Left lung (tissue), 10 donors: ENCODE results near the gene APOL1. TPM values are rescaled to one million over a fixed set of nuclear protein-coding genes. Genes with fewer than 3 reads are reported as not detected.
"Not testable (repeated sequence)": the region's sequence is repeated elsewhere in the genome, so short reads cannot be mapped to it uniquely, and the experiment has no call there.

Experiments
- ATAC-seq: fragments of 200-7000 bp; cut with Tn5 transposase; one replicate; pipeline ENCODE4 v1.9.1; 2020; ENCODE audit warnings: moderate library complexity
- DNase-seq, 4 donors: peaks; one replicate each; pipeline ENCODE4 v3.0.0-alpha.2; 2013 to 2020
- H3K27ac ChIP-seq, 2 donors: fragments of 200-600 bp; sonication (generic) in 1 of 2; one replicate each; pipeline versions ENCODE4 v1.5.0 to v1.8.0; 2020 to 2021
- H3K27me3 ChIP-seq, 2 donors: fragments of 200-600 bp; sonication (generic) in 1 of 2; one replicate each; pipeline versions ENCODE4 v1.5.0 to v1.8.0; 2020 to 2021
- H3K36me3 ChIP-seq, 2 donors: fragments of 200-600 bp; sonication (generic) in 1 of 2; one replicate each; pipeline versions ENCODE4 v1.5.0 to v1.8.0; 2020 to 2021
- H3K4me1 ChIP-seq, 2 donors: fragments of 200-600 bp; one replicate each; pipeline ENCODE4 v1.8.0; 2021
- H3K4me3 ChIP-seq, 2 donors: fragments of 200-600 bp; sonication (generic) in 1 of 2; one replicate each; pipeline versions ENCODE4 v1.5.0 to v1.8.0; 2020 to 2021; ENCODE audit warnings: mild to moderate bottlenecking in 1 of 2
- H3K9me3 ChIP-seq, 2 donors: fragments of 200-600 bp; sonication (generic) in 1 of 2; one replicate each; pipeline versions ENCODE4 v1.5.0 to v1.8.0; 2020 to 2021
- CTCF ChIP-seq, 2 donors: fragments of 200-600 bp; sonication (generic) in 1 of 2; IDR thresholded peaks; one replicate each; pipeline versions ENCODE4 v1.5.0 to v1.8.0; 2021; ENCODE audit warnings: antibody characterized with exemption in 2 of 2
- intact Hi-C, 2 donors: fragments of 100-400 bp; cut with DNase I; formaldehyde crosslinking; loops; one replicate each; pipeline versions ENCODE4 v1.11.2 to v1.14.2; 2022
- polyA plus RNA-seq, 6 donors: library from polyadenylated mRNA; unstranded; fragments of 120-200 nt; gene quantifications; one replicate each; pipeline ENCODE4 v1.2.1, GENCODE V29; 2013; ENCODE audit not compliant: insufficient read length in 6 of 6
- total RNA-seq, 2 donors: library from RNA; stranded (reverse); fragmentation: NEBNext Ultra II Directional; extraction: Animal tissue kit (Norgen Biotek cat#: 25700); gene quantifications; one replicate each; pipeline ENCODE4 v1.2.1, GENCODE V29; 2021
- donor health status: DM: no; HTN: yes; CAD: no.
- donor health status: DM: no; HTN: no; CAD: no.

APOL1 gene
- total and polyA plus RNA-seq, 8 donors = 8.6 to 109 (median 13.5) TPM

- H3K4me3 ChIP-seq = no peak overlapping the region
- DNase-seq = no peak
- no peak overlapping the region for H3K27ac ChIP-seq
- intact Hi-C loops = no loop called here
- no peak for ATAC-seq
- no peaks in the 10 kb centered on the region for H3K9me3 ChIP-seq
- H3K36me3 ChIP-seq = no peaks in the 10 kb centered on the region
- no peaks in the 10 kb centered on the region for H3K27me3 ChIP-seq
- no peak for TF ChIP-seq CTCF (IDR thresholded peaks at IDR 0.05)
- peaks cover 13 to 20% of the 10 kb centered on the region in 2 donors for H3K4me1 ChIP-seq
These were observed 46.7 kb upstream of the APOL1 start for GRCh38 chr22:36206255-36206654.

GRCh38 chr22:36208162-36208765 is 44.7 kb upstream of the APOL1 start:
- Histone ChIP-seq H3K27me3 (no peaks in the 10 kb centered on the region), H3K36me3 (no peaks in the 10 kb centered on the region), H3K4me1 (peaks cover 9 to 29% of the 10 kb centered on the region in 2 donors), H3K4me3 (no peak overlapping the region), H3K9me3 (no peaks in the 10 kb centered on the region), H3K27ac (no peak overlapping the region)
- ATAC-seq = no peak
- DNase-seq = no peak
- no peak for TF ChIP-seq CTCF (IDR thresholded peaks at IDR 0.05)
- intact Hi-C loops = no loop called here

- no peak for DNase-seq
- H3K4me3 ChIP-seq = no peak overlapping the region
- H3K9me3 ChIP-seq = no peaks in the 10 kb centered on the region
- intact Hi-C loops = no loop called here
- peaks cover 9 to 36% of the 10 kb centered on the region in 2 donors for H3K4me1 ChIP-seq
- no peaks in the 10 kb centered on the region for H3K27me3 ChIP-seq
- H3K27ac ChIP-seq = no peak overlapping the region
- ATAC-seq = no peak
- no peak for TF ChIP-seq CTCF (IDR thresholded peaks at IDR 0.05)
- no peaks in the 10 kb centered on the region for H3K36me3 ChIP-seq
These were observed 44.0 kb upstream of the APOL1 start for GRCh38 chr22:36208914-36209313.

- H3K36me3 ChIP-seq, H3K4me3 ChIP-seq, DNase-seq, ATAC-seq, H3K9me3 ChIP-seq, H3K27me3 ChIP-seq, intact Hi-C loops, H3K27ac ChIP-seq: not testable (repeated sequence)
- peaks cover 9 to 41% of the 10 kb centered on the region in 2 donors for H3K4me1 ChIP-seq
These were observed 43.4 kb upstream of the APOL1 start for GRCh38 chr22:36209488-36209908.

- Histone ChIP-seq H3K36me3 (no peaks in the 10 kb centered on the region), H3K9me3 (no peaks in the 10 kb centered on the region), H3K4me3 (no peak overlapping the region), H3K27me3 (no peaks in the 10 kb centered on the region), H3K4me1 (peaks cover 9 to 41% of the 10 kb centered on the region in 2 donors), H3K27ac (no peak overlapping the region)
- ATAC-seq (no peak), DNase-seq (no peak)
- intact Hi-C loops = no loop called here
- no peak for TF ChIP-seq CTCF (IDR thresholded peaks at IDR 0.05)
These were observed 42.7 kb upstream of the APOL1 start for GRCh38 chr22:36210224-36210623.
